H1 (cell line): ENCODE results near the gene MXRA7. TPM values are rescaled to one million over a fixed set of nuclear protein-coding genes. Genes with fewer than 3 reads are reported as not detected.

Experiments
- CTCF ChIA-PET: fragments of 300-600 bp; sonication (Branson Sonifier 250); formaldehyde crosslinking; loops from one replicate; lab custom pipeline; 2021; ENCODE audit not compliant: partially characterized antibody; lab: Charles Lee
- POLR2A ChIA-PET: fragments of 300-600 bp; sonication (Branson Sonifier 250); formaldehyde crosslinking; loops from one replicate; lab custom pipeline; 2021; ENCODE audit warnings: inconsistent platforms; ENCODE audit not compliant: partially characterized antibody; lab: Charles Lee
- DNase-seq, 2 experiments: peaks; one replicate each; pipeline versions ENCODE4 v3.0.0 to v3.0.0-alpha.2; 2010 to 2022; ENCODE audit warnings: low spot score in 2 of 2, low read depth in 1 of 2, mixed read lengths in 1 of 2
- FAIRE-seq: peaks from 2 replicates; lab custom pipeline; 2011; peaks lifted over from hg19 to GRCh38; lab: Jason Lieb, UNC
- H2AFZ ChIP-seq: 2 replicates; pipeline ENCODE4 v1.8.1; 2012; ENCODE audit warnings: low read length, inconsistent platforms
- H2AK5ac ChIP-seq: 2 replicates; pipeline ENCODE4 v1.6.1; 2013; ENCODE audit warnings: low read depth, low read length
- H2BK120ac ChIP-seq: replicated peaks from 2 replicates; pipeline ENCODE3; 2013; ENCODE audit warnings: low read depth, low read length, inconsistent platforms
- H2BK12ac ChIP-seq: 2 replicates; pipeline ENCODE4 v1.6.1; 2013; ENCODE audit warnings: low read depth, low read length
- H2BK15ac ChIP-seq: 2 replicates; pipeline ENCODE4 v1.6.1; 2013; ENCODE audit warnings: low read length
- H2BK20ac ChIP-seq: 2 replicates; pipeline ENCODE4 v1.6.1; 2013; ENCODE audit warnings: low read length
- H2BK5ac ChIP-seq: 2 replicates; pipeline ENCODE4 v1.6.1; 2013; ENCODE audit warnings: low read depth, low read length
- H3K14ac ChIP-seq: 2 replicates; pipeline ENCODE4 v1.6.1; 2013; ENCODE audit warnings: inconsistent platforms; ENCODE audit not compliant: insufficient read length
- H3K18ac ChIP-seq: 2 replicates; pipeline ENCODE4 v1.6.1; 2013; ENCODE audit warnings: low read length; ENCODE audit errors: extremely low read depth
- H3K23ac ChIP-seq: 2 replicates; pipeline ENCODE4 v1.6.1; 2013; ENCODE audit warnings: inconsistent platforms; ENCODE audit not compliant: insufficient read length
- H3K23me2 ChIP-seq: 2 replicates; pipeline ENCODE4 v1.6.1; 2013; ENCODE audit warnings: low read depth, low read length
- H3K27ac ChIP-seq: 2 replicates; pipeline ENCODE4 v1.6.1; 2011; ENCODE audit warnings: low read depth, low read length, inconsistent platforms
- H3K27me3 ChIP-seq, 4 experiments: replicated peaks in 1 of 4; 1 replicate in 1 of 4; 2 replicates in 3 of 4; pipeline versions ENCODE4 v1.6.1 to v1.8.1; 2011 to 2013; ENCODE audit warnings: low read length in 3 of 4, mild to moderate bottlenecking in 3 of 4, inconsistent platforms in 2 of 4, mixed read lengths in 2 of 4, moderate library complexity in 1 of 4; ENCODE audit not compliant: control insufficient read depth in 3 of 4, insufficient read depth in 3 of 4; ENCODE audit errors: extremely low read depth in 1 of 4
- H3K36me3 ChIP-seq, 4 experiments: 2 replicates each; pipeline versions ENCODE4 v1.6.1 to v1.8.1; 2011 to 2013; ENCODE audit warnings: mild to moderate bottlenecking in 4 of 4, low read length in 3 of 4, moderate library complexity in 2 of 4, control low read depth in 1 of 4, inconsistent platforms in 1 of 4; ENCODE audit not compliant: insufficient read depth in 4 of 4, control insufficient read depth in 2 of 4
- H3K4ac ChIP-seq: replicated peaks from 2 replicates; pipeline ENCODE3; 2013; ENCODE audit warnings: low read length, low read depth, mixed read lengths, inconsistent platforms; ENCODE audit not compliant: insufficient read length
- H3K4me1 ChIP-seq, 4 experiments: replicated peaks in 1 of 4; 1 replicate in 1 of 4; 2 replicates in 3 of 4; pipeline versions ENCODE4 v1.6.1 to v1.8.1; 2011 to 2013; ENCODE audit warnings: low read length in 3 of 4, inconsistent platforms in 2 of 4, mixed read lengths in 1 of 4; ENCODE audit not compliant: insufficient read depth in 4 of 4, control insufficient read depth in 3 of 4
- H3K4me2 ChIP-seq, 2 experiments: 2 replicates each; pipeline versions ENCODE4 v1.6.1 to v1.8.1; 2011 to 2013; ENCODE audit warnings: low read depth in 2 of 2, low read length in 2 of 2, control low read depth in 1 of 2, inconsistent platforms in 1 of 2, mild to moderate bottlenecking in 1 of 2; ENCODE audit not compliant: insufficient read depth in 1 of 2
- H3K4me3 ChIP-seq, 4 experiments: fragments of 200-600, 300-600 bp in 1 of 4; sonication (generic), shearing (Covaris generic), sonication (Bioruptor Twin) in 1 of 4; 2 replicates each; pipeline versions ENCODE4 v1.5.1 to v1.8.1; 2011 to 2016; ENCODE audit warnings: low read length in 4 of 4, low read depth in 3 of 4, control low read depth in 2 of 4, inconsistent platforms in 2 of 4, mild to moderate bottlenecking in 2 of 4, mixed read lengths in 1 of 4, moderate library complexity in 1 of 4; ENCODE audit not compliant: insufficient read depth in 2 of 4; ENCODE audit errors: extremely low read depth in 1 of 4
- H3K56ac ChIP-seq: replicated peaks from 2 replicates; pipeline ENCODE3; 2013; ENCODE audit warnings: low read depth, mild to moderate bottlenecking, mixed read lengths, low read length, inconsistent platforms; ENCODE audit not compliant: insufficient read length
- H3K79me1 ChIP-seq: 2 replicates; pipeline ENCODE4 v1.6.1; 2013; ENCODE audit warnings: low read depth, low read length, control low read depth
- H3K79me2 ChIP-seq, 2 experiments: 2 replicates each; pipeline versions ENCODE4 v1.6.1 to v1.8.1; 2012 to 2013; ENCODE audit warnings: low read length in 2 of 2, mild to moderate bottlenecking in 2 of 2, inconsistent platforms in 1 of 2; ENCODE audit not compliant: insufficient read depth in 2 of 2, control insufficient read depth in 1 of 2
- H3K9ac ChIP-seq, 4 experiments: replicated peaks in 1 of 4; 1 replicate in 1 of 4; 2 replicates in 3 of 4; pipeline versions ENCODE4 v1.6.1 to v1.8.1; 2011 to 2013; ENCODE audit warnings: low read depth in 3 of 4, low read length in 3 of 4, control low read depth in 2 of 4, mild to moderate bottlenecking in 2 of 4, moderate library complexity in 2 of 4, inconsistent platforms in 1 of 4; ENCODE audit errors: extremely low read depth in 1 of 4
- H3K9me3 ChIP-seq, 2 experiments: 2 replicates each; pipeline versions ENCODE4 v1.6.1 to v1.8.1; 2012 to 2013; ENCODE audit warnings: mild to moderate bottlenecking in 2 of 2, moderate library complexity in 2 of 2, control low read depth in 1 of 2, inconsistent platforms in 1 of 2, low read depth in 1 of 2, low read length in 1 of 2, mixed read lengths in 1 of 2; ENCODE audit not compliant: insufficient read depth in 2 of 2
- H4K20me1 ChIP-seq, 2 experiments: replicated peaks in 1 of 2; 2 replicates each; pipeline versions ENCODE3 to v1.8.1; 2011 to 2013; ENCODE audit warnings: inconsistent platforms in 2 of 2, low read length in 2 of 2, mild to moderate bottlenecking in 1 of 2; ENCODE audit not compliant: insufficient read depth in 2 of 2, control insufficient read depth in 1 of 2
- H4K5ac ChIP-seq: 2 replicates; pipeline ENCODE4 v1.6.1; 2013; ENCODE audit warnings: low read length, low read depth, mixed read lengths, inconsistent platforms; ENCODE audit not compliant: insufficient read length
- H4K8ac ChIP-seq: 2 replicates; pipeline ENCODE4 v1.8.0; 2013; ENCODE audit warnings: mild to moderate bottlenecking, moderate library complexity, low read length, inconsistent platforms; ENCODE audit not compliant: insufficient read depth; ENCODE audit errors: extremely low read depth
- H4K91ac ChIP-seq: replicated peaks from 2 replicates; pipeline ENCODE3; 2013; ENCODE audit warnings: low read length, mixed read lengths, inconsistent platforms; ENCODE audit not compliant: insufficient read length
- FOSL1 ChIP-seq: IDR thresholded peaks from 2 replicates; pipeline ENCODE4 v1.6.1; 2011; ENCODE audit warnings: mild to moderate bottlenecking, low read depth, low read length, moderate library complexity; ENCODE audit not compliant: insufficient read depth
- HDAC2 ChIP-seq, 2 experiments: fragments of 300-600 bp in 1 of 2; sonication (generic) in 1 of 2; IDR thresholded peaks; 2 replicates each; pipeline ENCODE4 v1.6.1; 2011 to 2012; ENCODE audit warnings: low read depth in 2 of 2, low read length in 2 of 2, mild to moderate bottlenecking in 2 of 2, moderate library complexity in 2 of 2, borderline replicate concordance in 1 of 2, inconsistent platforms in 1 of 2
- KDM4A ChIP-seq: IDR thresholded peaks from one replicate; pipeline ENCODE4 v1.7.1; 2012; ENCODE audit warnings: low read depth, mild to moderate bottlenecking, moderate library complexity, low read length, inconsistent platforms; ENCODE audit not compliant: severe bottlenecking
- MAX ChIP-seq: IDR thresholded peaks from 2 replicates; pipeline ENCODE4 v1.6.1; 2012; ENCODE audit warnings: inconsistent platforms
- NANOG ChIP-seq: IDR thresholded peaks from 2 replicates; pipeline ENCODE4 v1.6.1; 2011; ENCODE audit warnings: low read length, low read depth, mild to moderate bottlenecking, inconsistent platforms; ENCODE audit not compliant: insufficient read depth, poor library complexity, severe bottlenecking
- POLR2A ChIP-seq, 2 experiments: IDR thresholded peaks; 1 replicate in 1 of 2; 2 replicates in 1 of 2; pipeline ENCODE4 v1.6.1; 2011; ENCODE audit warnings: low read depth in 2 of 2, low read length in 2 of 2, mild to moderate bottlenecking in 2 of 2; ENCODE audit errors: control extremely low read depth in 1 of 2
- POU5F1 ChIP-seq: IDR thresholded peaks from 2 replicates; pipeline ENCODE4 v1.6.1; 2011; ENCODE audit warnings: low read depth, mild to moderate bottlenecking, low read length, moderate library complexity
- RAD21 ChIP-seq, 2 experiments: IDR thresholded peaks in 1 of 2; conservative IDR thresholded peaks in 1 of 2; 2 replicates each; pipeline ENCODE4 v1.6.1; 2011; ENCODE audit warnings: low read depth in 2 of 2, low read length in 2 of 2, improper control_type of control experiment in 1 of 2, inconsistent platforms in 1 of 2, mild to moderate bottlenecking in 1 of 2, moderate library complexity in 1 of 2
- RXRA ChIP-seq: IDR thresholded peaks from 2 replicates; pipeline ENCODE4 v1.6.1; 2011; ENCODE audit warnings: low read depth, mild to moderate bottlenecking, low read length, moderate library complexity; ENCODE audit not compliant: insufficient read depth
- SRF ChIP-seq: IDR thresholded peaks from 2 replicates; pipeline ENCODE4 v1.6.1; 2011; ENCODE audit warnings: mild to moderate bottlenecking, low read depth, low read length, moderate library complexity
- TAF1 ChIP-seq: IDR thresholded peaks from 2 replicates; pipeline ENCODE4 v1.6.1; 2011; ENCODE audit warnings: mild to moderate bottlenecking, low read depth, low read length
- TEAD4 ChIP-seq: IDR thresholded peaks from 2 replicates; pipeline ENCODE4 v1.6.1; 2012; ENCODE audit warnings: low read depth, low read length, inconsistent platforms, mixed read lengths
- YY1 ChIP-seq: IDR thresholded peaks from 2 replicates; pipeline ENCODE4 v1.6.1; 2011; ENCODE audit warnings: low read depth, mild to moderate bottlenecking, low read length
- WGBS, 2 experiments: shearing (Covaris generic) in 1 of 2; methylation state at CpG; one replicate each; pipeline versions ENCODE4 v1.1.6 to v1.1.7; 2013 to 2015; ENCODE audit warnings: low lambda C conversion rate in 2 of 2, mixed read lengths in 2 of 2, inconsistent platforms in 1 of 2, low coverage in 1 of 2, missing lambda C conversion rate in 1 of 2; ENCODE audit not compliant: insufficient replicate concordance in 2 of 2, insufficient coverage in 1 of 2, insufficient read length in 1 of 2; ENCODE audit errors: extremely low coverage in 1 of 2, missing lambda C conversion rate in 1 of 2; 5-methylcytosine and 5-hydroxymethylcytosine counted together
- polyA plus RNA-seq, 7 experiments: library from polyadenylated mRNA; depleted of rRNA in 3 of 7; stranded (reverse) in 5 of 7; unstranded in 2 of 7; fragments of >200 nt in 5 of 7; fragments of 200-250 nt in 2 of 7; gene quantifications; 1 replicate in 5 of 7; 2 replicates in 1 of 7; 4 replicates in 1 of 7; pipeline versions ENCODE4 v1.2.1 to v1.2.3, GENCODE V29; 2011 to 2013; ENCODE audit warnings: missing spikeins in 2 of 7, mixed read lengths in 2 of 7
- total RNA-seq: library from RNA; stranded (reverse); fragmentation: NEBNext Ultra II Directional; extraction: Animal tissue kit (Norgen Biotek cat#: 25700); gene quantifications from 2 replicates; pipeline ENCODE4 v1.2.1, GENCODE V29; 2021

The MXRA7 gene
- total and polyA plus RNA-seq, 2 of the 8 experiments (the other 6 are each of a cell fraction or from before 2014, with no cell fraction given) = 17.8 to 26.6 TPM

- H3K18ac ChIP-seq = no peak overlapping the region
- H2BK5ac ChIP-seq = no peak overlapping the region
- H3K9me3 ChIP-seq = no peaks in the 10 kb centered on the region
- no peak for DNase-seq
- H2AFZ ChIP-seq = no peak overlapping the region
- no peak overlapping the region for H2BK20ac ChIP-seq
- no peaks in the 10 kb centered on the region for H3K79me1 ChIP-seq
- H3K23ac ChIP-seq = no peak overlapping the region
- H4K5ac ChIP-seq = no peak overlapping the region
- H3K9ac ChIP-seq = no peak overlapping the region
- no peak overlapping the region for H3K14ac ChIP-seq
- no peaks in the 10 kb centered on the region for H3K36me3 ChIP-seq
- 95% methylated on average over 11 of the region's 11 CpGs; no CpG with 5 or more reads in 1 of the 2 experiments for WGBS, 2 experiments
- no peaks in the 10 kb centered on the region for H3K79me2 ChIP-seq
- ChIA-PET CTCF (interaction anchor here (0.6 to 13.1 kb wide), 7 partner anchors 9 to 300 kb away, joined by 3 to 155 read pairs (median 4); partner anchors contain the start of gene MXRA7), POLR2A (interaction anchor here (2.7 kb wide), 1 partner anchor 19 kb away, joined by 12 read pairs; no protein-coding TSS in a partner anchor)
- no peak overlapping the region for H3K4me3 ChIP-seq
- H2BK12ac ChIP-seq = no peak overlapping the region
- H3K4ac ChIP-seq = no peak overlapping the region
- H4K20me1 ChIP-seq = peaks cover 0 to 2% of the 10 kb centered on the region in 2 experiments
- H4K8ac ChIP-seq = no peak overlapping the region
- H2BK120ac ChIP-seq = no peak overlapping the region
- H4K91ac ChIP-seq = no peak overlapping the region
- no peak overlapping the region for H3K4me2 ChIP-seq
- no peak for FAIRE-seq
- H3K27ac ChIP-seq = no peak overlapping the region
- H2BK15ac ChIP-seq = no peak overlapping the region
- H3K23me2 ChIP-seq = no peaks in the 10 kb centered on the region
- no peaks in the 10 kb centered on the region; a peak in 1 of 7 replicates for H3K27me3 ChIP-seq
- H3K56ac ChIP-seq = no peak overlapping the region
- H3K4me1 ChIP-seq = peaks cover 0 to 12% (median 5%) of the 10 kb centered on the region in 4 experiments; a peak in 5 of 7 replicates
- no peak overlapping the region for H2AK5ac ChIP-seq
- TF ChIP-seq TEAD4 (no peak), RAD21 (IDR thresholded peaks at IDR 0.05 in 1 of 2, conservative IDR thresholded peaks at IDR 0.05 in 1 of 2; ENCODE audit: low read depth in 2 of 2, low read length in 2 of 2) (no peak), MAX (no peak), KDM4A (no peak), SRF (no peak), TAF1 (no peak), HDAC2 (IDR thresholded peaks at IDR 0.05; ENCODE audit: borderline replicate concordance in 1 of 2, low read depth in 2 of 2, low read length in 2 of 2) (no peak), NANOG (no peak), YY1 (no peak), FOSL1 (no peak), POU5F1 (no peak), POLR2A (IDR thresholded peaks at IDR 0.05; ENCODE audit: control extremely low read depth in 1 of 2, low read depth in 2 of 2, low read length in 2 of 2) (no peak), RXRA (no peak)
Measured at GRCh38 chr17:76689859-76690258, 20.9 kb downstream of the MXRA7 start.
